ENCODE results near the gene TRAP1.
"Not testable (repeated sequence)": the region's sequence is repeated elsewhere in the genome, so short reads cannot be mapped to it uniquely, and the experiment has no call there.

Gene TRAP1

DNA sequence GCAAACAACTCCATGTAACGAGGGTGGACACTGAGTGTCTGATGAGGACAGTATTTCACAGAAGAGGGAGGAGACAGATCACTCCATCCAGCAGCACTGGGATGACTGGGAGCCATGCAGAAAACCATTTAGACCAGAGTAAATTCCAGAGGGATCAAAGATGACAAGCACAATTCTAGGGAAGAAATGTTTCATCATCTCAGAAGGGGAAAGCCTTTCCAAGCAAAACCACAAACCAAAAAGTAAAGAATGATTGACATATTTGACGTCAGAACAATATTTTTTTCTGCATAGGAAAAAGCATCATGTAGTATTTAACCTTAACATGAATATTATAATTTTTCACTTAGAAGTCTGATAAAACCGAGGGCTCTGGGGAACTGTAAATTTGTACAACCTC lies 58.1 kb downstream of the TRAP1 start:
- Histone ChIP-seq H3K4me3 (ENCODE audit: extremely low read depth, insufficient read depth, low read length, poor library complexity, severe bottlenecking) (no peak overlapping the region), H3K4me1 (ENCODE audit: control insufficient read depth, insufficient read depth, low read length, poor library complexity, severe bottlenecking) (no peaks in the 10 kb centered on the region), H3K36me3 (ENCODE audit: control insufficient read depth, insufficient read depth, low read length) (peaks cover 87% of the 10 kb centered on the region), H3K27ac (ENCODE audit: low read depth, low read length, severe bottlenecking) (no peak overlapping the region), H3K9me3 (ENCODE audit: control insufficient read depth, low read length) (no peaks in the 10 kb centered on the region)
- WGBS, 2 experiments (ENCODE audit: insufficient coverage in 2 of 2) = 100% methylated on average over 1 of the region's 3 CpGs

DNA sequence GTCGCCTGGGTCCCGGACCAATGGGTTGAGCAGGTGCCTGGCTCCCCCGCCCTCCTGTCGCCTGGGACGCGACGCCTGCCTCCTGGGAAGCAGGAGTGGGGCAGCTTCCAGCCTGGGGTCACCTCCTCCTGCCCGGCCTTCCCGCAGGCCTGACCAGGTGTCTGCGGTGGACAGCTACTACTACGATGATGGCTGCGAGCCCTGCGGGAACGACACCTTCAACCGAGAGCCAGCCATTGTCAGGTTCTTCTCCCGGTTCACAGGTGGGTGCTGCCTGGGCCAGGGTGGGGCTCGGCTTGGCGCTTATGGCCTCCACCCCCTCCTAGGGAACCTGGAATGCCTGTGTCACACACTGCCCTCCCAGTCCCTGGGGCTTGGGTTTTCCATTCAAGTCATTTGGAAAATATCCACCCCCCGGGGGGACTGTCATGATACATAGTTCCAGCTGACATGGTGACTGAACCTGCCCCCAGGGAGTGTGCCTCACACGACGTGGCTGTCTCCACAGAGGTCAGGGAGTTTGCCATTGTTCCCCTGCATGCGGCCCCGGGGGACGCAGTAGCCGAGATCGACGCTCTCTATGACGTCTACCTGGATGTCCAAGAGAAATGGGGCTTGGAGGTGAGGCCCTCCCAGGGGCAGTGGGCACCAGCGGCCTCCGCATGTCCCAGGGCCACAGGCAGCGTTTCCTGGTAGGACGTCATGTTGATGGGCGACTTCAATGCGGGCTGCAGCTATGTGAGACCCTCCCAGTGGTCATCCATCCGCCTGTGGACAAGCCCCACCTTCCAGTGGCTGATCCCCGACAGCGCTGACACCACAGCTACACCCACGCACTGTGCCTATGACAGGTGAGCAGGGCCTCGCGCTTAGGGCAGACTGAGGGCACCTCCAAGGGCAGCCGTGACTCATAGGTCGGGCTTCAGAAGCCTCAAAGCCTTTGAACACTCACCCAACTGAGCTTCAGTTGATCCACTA lies 60.5 kb downstream of the TRAP1 start:
- peaks cover 84% of the 10 kb centered on the region for H3K36me3 ChIP-seq (ENCODE audit: control insufficient read depth, insufficient read depth, low read length)
- no peaks in the 10 kb centered on the region for H3K9me3 ChIP-seq (ENCODE audit: control insufficient read depth, low read length)
- no peaks in the 10 kb centered on the region for H3K4me1 ChIP-seq (ENCODE audit: control insufficient read depth, insufficient read depth, low read length, poor library complexity, severe bottlenecking)
- WGBS, 2 experiments (ENCODE audit: insufficient coverage in 2 of 2) = 94 to 96% methylated on average over 36 to 38 of the region's 42 CpGs
- H3K4me3 ChIP-seq (ENCODE audit: extremely low read depth, insufficient read depth, low read length, poor library complexity, severe bottlenecking) = no peak overlapping the region
- no peak overlapping the region for H3K27ac ChIP-seq (ENCODE audit: low read depth, low read length, severe bottlenecking)

DNA sequence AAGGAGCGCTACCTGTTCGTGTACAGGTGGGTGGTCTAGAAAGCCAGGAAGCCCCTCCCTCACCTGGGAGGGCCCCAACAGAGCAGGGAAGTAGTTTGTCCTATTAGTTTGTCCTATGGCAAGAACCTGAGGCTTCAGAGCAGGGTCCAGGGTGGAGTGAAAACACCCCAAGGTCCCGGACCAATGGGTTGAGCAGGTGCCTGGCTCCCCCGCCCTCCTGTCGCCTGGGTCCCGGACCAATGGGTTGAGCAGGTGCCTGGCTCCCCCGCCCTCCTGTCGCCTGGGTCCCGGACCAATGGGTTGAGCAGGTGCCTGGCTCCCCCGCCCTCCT lies 61.2 kb downstream of the TRAP1 start:
- peaks cover 81% of the 10 kb centered on the region for H3K36me3 ChIP-seq (ENCODE audit: control insufficient read depth, insufficient read depth, low read length)
- WGBS, 2 experiments (ENCODE audit: insufficient coverage in 2 of 2) = 83% methylated on average over 1 of the region's 10 CpGs; no CpG with 5 or more reads in 1 of the 2 experiments
- not testable (repeated sequence) for H3K27ac ChIP-seq (ENCODE audit: low read depth, low read length, severe bottlenecking); H3K4me3 ChIP-seq (ENCODE audit: extremely low read depth, insufficient read depth, low read length, poor library complexity, severe bottlenecking); H3K9me3 ChIP-seq (ENCODE audit: control insufficient read depth, low read length); H3K4me1 ChIP-seq (ENCODE audit: control insufficient read depth, insufficient read depth, low read length, poor library complexity, severe bottlenecking)

DNA sequence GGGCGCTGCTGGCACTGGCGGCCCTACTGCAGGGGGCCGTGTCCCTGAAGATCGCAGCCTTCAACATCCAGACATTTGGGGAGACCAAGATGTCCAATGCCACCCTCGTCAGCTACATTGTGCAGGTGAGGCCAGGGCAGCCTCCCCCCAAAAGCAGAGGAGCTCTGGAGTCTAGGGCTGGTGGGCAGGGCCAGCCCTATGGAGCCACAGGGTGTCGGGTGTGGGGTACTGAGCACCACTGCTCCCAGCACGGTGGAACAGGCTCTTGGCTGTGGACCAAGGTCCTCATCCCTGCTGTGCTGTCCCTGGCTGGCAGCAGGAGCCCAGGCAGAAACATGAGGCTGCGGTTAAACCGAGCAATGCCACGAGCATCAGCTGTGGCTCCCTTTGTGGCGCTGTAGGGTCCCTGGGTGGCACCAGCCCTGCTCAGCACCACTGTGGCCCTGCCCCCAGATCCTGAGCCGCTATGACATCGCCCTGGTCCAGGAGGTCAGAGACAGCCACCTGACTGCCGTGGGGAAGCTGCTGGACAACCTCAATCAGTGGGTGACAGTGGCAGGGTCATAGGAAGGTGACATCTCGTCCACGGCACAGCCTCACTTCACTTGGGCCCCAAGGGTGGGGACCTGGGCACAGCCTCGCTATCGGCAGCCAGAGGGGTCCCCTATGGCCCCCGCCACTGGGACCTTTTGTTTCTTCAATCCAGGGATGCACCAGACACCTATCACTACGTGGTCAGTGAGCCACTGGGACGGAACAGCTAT lies 61.7 kb downstream of the TRAP1 start:
- no peak overlapping the region for H3K27ac ChIP-seq (ENCODE audit: low read depth, low read length, severe bottlenecking)
- H3K4me3 ChIP-seq (ENCODE audit: extremely low read depth, insufficient read depth, low read length, poor library complexity, severe bottlenecking) = no peak overlapping the region
- H3K36me3 ChIP-seq (ENCODE audit: control insufficient read depth, insufficient read depth, low read length) = peaks cover 81% of the 10 kb centered on the region
- 94 to 96% methylated on average over 19 to 21 of the region's 21 CpGs for WGBS, 2 experiments (ENCODE audit: insufficient coverage in 2 of 2)
- no peaks in the 10 kb centered on the region for H3K9me3 ChIP-seq (ENCODE audit: control insufficient read depth, low read length)
- no peaks in the 10 kb centered on the region for H3K4me1 ChIP-seq (ENCODE audit: control insufficient read depth, insufficient read depth, low read length, poor library complexity, severe bottlenecking)

DNA sequence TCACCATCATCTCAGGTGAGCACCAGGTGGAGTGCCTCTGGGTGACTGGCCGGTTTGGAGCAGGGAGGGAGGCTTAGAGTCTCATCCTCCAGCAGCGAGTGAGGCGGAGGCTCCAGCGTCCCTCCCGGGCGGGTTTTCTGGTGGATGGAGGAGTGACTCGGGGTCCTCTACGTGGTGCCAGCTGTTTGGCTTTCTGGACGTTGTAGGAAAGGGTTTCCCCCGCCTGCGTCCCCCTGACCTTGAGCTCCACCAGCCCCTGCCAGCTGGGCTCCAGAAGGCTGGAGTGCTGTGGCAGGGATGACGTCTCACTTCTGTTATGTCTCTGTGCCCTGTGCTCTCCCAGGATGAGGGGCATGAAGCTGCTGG lies 62.3 kb downstream of the TRAP1 start:
- Histone ChIP-seq H3K9me3 (ENCODE audit: control insufficient read depth, low read length) (no peaks in the 10 kb centered on the region), H3K4me3 (ENCODE audit: extremely low read depth, insufficient read depth, low read length, poor library complexity, severe bottlenecking) (no peak overlapping the region), H3K4me1 (ENCODE audit: control insufficient read depth, insufficient read depth, low read length, poor library complexity, severe bottlenecking) (no peaks in the 10 kb centered on the region), H3K27ac (ENCODE audit: low read depth, low read length, severe bottlenecking) (no peak overlapping the region), H3K36me3 (ENCODE audit: control insufficient read depth, insufficient read depth, low read length) (peaks cover 75% of the 10 kb centered on the region)
- 87 to 91% methylated on average over 7 to 12 of the region's 12 CpGs for WGBS, 2 experiments (ENCODE audit: insufficient coverage in 2 of 2)

DNA sequence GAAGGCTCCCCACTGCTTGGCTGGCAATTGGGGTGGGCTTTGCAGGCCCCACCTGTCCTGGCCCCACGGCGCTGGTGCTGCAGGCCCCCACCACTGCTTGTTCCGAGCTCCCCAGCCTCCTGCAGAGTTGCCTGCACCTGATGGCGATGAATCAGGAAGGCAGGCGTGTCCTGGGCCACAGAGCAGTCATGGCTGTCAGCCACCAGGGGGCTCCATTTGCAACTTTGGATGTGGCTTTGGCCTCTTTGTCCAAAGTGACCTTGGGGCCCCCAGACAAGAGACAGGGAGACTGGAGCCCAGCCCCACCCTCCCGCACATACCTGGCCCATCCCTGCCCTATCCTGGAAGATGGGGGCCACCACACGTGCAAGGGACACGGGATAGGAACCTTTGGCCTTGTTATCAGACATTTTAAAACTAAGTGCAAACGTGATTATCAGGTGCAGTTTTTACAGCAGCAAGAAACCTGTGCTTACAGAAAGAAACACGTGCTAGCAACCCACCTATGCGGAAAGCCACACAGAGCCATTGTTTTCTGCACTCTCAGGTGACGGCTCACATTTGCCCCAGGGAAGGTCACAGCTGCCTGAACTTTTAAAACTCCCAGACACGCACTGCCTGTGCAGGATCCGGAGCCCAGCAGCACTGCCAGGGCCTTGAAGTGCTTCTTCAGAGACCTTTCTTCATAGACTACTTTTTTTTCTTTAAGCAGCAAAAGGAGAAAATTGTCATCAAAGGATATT lies 62.9 kb downstream of the TRAP1 start, which contains the start of gene DNASE1:
Gene DNASE1, plus strand, starts transcription at position 443 of the 743 bp plus-strand sequence. CDS start 683 bp downstream, outside the sequence.
- peaks cover 69% of the 10 kb centered on the region for H3K36me3 ChIP-seq (ENCODE audit: control insufficient read depth, insufficient read depth, low read length)
- no peaks in the 10 kb centered on the region for H3K9me3 ChIP-seq (ENCODE audit: control insufficient read depth, low read length)
- WGBS, 2 experiments (ENCODE audit: insufficient coverage in 2 of 2) = 67 to 73% methylated on average over 12 to 14 of the region's 14 CpGs
- no peak within 1 kb of the TSS for H3K4me3 ChIP-seq (ENCODE audit: extremely low read depth, insufficient read depth, low read length, poor library complexity, severe bottlenecking)
- H3K4me1 ChIP-seq (ENCODE audit: control insufficient read depth, insufficient read depth, low read length, poor library complexity, severe bottlenecking) = no peaks in the 10 kb centered on the region
- no peak within 1 kb of the TSS for H3K27ac ChIP-seq (ENCODE audit: low read depth, low read length, severe bottlenecking)

DNA sequence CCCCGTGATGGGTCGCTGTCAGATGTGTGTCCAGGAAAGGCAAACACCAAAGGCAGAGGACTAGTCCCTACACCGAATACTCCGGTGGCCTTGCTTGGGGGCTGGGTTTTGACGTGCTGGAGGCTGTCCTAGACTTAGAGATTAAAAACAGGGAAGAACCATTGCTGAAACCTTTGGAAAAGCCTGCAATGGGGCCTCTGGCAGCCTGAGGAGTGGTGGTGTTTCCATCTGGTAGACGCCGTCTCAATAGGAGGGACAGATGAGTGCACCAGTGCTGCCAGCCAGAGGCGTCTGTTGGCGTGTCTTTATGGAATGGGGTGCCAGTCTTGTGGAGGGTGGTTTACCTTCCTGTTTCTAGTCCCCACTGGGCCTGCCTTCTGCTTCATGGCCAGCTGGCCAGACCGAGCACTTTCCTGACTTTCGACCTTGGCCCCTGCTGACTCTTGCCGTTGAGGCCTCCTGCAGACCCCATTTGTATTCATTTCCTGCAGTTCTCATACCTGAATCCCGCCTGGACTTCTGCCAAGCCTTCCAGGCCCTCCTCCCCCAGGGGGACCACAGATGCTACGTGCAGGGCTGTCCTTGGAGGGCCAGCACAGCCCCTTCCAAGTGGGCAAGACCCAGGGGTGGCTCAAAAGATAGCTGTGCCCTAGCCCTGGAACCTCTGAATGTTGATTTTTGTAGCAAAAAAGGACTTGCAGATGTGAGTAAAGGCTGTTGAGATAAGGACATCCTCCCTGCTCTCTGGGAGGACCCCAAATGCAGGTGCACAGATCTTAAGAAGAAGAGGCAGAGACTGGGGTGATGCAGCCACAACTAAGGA lies 64.7 kb downstream of the TRAP1 start:
- no peak overlapping the region for H3K4me3 ChIP-seq (ENCODE audit: extremely low read depth, insufficient read depth, low read length, poor library complexity, severe bottlenecking)
- H3K9me3 ChIP-seq (ENCODE audit: control insufficient read depth, low read length) = no peaks in the 10 kb centered on the region
- peaks cover 51% of the 10 kb centered on the region for H3K36me3 ChIP-seq (ENCODE audit: control insufficient read depth, insufficient read depth, low read length)
- no peaks in the 10 kb centered on the region for H3K4me1 ChIP-seq (ENCODE audit: control insufficient read depth, insufficient read depth, low read length, poor library complexity, severe bottlenecking)
- no peak overlapping the region for H3K27ac ChIP-seq (ENCODE audit: low read depth, low read length, severe bottlenecking)
- 90 to 91% methylated on average over 9 to 14 of the region's 14 CpGs for WGBS, 2 experiments (ENCODE audit: insufficient coverage in 2 of 2)

DNA sequence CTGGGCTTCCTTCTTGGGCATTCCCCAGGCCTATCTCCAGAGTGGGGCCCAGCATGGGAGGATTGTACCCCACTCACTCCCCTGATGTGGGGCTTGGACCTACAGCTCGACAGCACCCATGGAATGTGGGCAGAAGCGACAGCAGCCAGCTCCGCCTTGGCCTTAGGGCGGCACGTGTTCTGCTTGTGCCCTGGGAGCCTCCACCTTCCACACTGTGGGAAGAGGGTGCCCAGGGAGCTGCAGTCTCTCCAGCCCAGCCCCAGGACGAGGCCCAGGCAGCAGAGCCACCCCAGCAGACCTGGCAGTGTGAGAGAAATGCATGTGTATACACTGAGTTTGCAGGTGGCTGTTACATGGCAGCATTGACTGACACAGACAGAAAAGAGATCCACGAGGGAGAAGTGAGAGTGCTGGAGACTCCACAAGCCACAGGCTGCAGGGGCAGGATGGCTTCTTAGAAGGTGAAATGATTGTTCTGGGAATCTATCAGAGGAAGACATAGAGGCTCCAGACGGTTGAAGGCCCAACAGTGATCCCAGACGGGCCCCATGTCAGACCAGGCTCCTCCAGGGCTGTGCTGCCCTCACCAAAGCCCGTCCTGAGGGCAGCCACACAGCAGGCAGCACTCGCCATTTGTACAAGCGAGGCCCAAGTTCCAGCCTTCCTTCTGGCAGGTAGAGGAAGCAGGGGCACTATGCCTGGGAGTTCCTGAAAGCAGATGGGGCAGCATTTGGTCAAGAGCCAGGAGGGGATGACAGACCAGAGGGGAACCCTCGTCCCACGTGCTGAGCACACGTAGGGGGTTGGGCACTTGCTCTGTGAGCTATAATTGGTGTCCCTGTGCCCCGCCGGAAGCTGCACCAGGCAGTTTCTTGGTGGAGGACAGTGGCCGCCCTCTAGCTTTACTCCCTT lies 65.6 kb downstream of the TRAP1 start:
- no peaks in the 10 kb centered on the region for H3K9me3 ChIP-seq (ENCODE audit: control insufficient read depth, low read length)
- H3K27ac ChIP-seq (ENCODE audit: low read depth, low read length, severe bottlenecking) = no peak overlapping the region
- WGBS, 2 experiments (ENCODE audit: insufficient coverage in 2 of 2) = 87 to 88% methylated on average over 14 to 17 of the region's 18 CpGs
- H3K36me3 ChIP-seq (ENCODE audit: control insufficient read depth, insufficient read depth, low read length) = peaks cover 43% of the 10 kb centered on the region
- H3K4me1 ChIP-seq (ENCODE audit: control insufficient read depth, insufficient read depth, low read length, poor library complexity, severe bottlenecking) = no peaks in the 10 kb centered on the region
- H3K4me3 ChIP-seq (ENCODE audit: extremely low read depth, insufficient read depth, low read length, poor library complexity, severe bottlenecking) = no peak overlapping the region

DNA sequence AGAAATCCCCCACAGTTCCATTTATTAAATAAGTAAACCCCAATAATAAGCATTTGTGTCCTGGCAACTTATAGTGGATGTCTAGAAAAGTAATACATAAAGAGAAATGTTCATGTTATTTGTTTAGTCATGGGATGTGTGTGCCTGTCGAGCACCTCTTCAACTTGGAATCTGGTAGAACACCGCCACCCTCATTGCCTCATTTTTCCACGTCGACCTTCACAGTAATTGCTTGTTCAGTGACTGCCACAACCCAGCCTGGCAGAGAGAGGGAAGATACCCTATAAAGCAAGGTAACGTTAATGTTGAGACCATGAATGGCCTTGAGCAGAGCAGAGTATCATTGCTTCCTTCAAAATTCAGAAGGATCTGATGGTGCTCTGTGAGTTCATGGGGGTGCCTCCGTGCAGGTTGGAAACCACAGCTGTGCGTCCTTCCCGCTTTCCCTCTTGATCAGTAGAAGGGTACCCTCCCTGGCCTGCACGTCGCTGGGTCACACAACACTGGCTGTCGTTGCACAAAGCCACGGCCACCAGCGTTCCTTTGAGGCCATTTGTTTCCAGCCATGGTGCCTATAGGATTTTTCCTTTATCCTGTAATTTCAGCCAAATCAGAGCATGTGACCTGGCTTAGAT lies 66.6 kb downstream of the TRAP1 start:
- Histone ChIP-seq H3K36me3 (ENCODE audit: control insufficient read depth, insufficient read depth, low read length) (peaks cover 39% of the 10 kb centered on the region), H3K9me3 (ENCODE audit: control insufficient read depth, low read length) (no peaks in the 10 kb centered on the region), H3K4me1 (ENCODE audit: control insufficient read depth, insufficient read depth, low read length, poor library complexity, severe bottlenecking) (peaks cover 6% of the 10 kb centered on the region), H3K27ac (ENCODE audit: low read depth, low read length, severe bottlenecking) (no peak overlapping the region), H3K4me3 (ENCODE audit: extremely low read depth, insufficient read depth, low read length, poor library complexity, severe bottlenecking) (no peak overlapping the region)
- 93 to 94% methylated on average over 9 to 13 of the region's 13 CpGs for WGBS, 2 experiments (ENCODE audit: insufficient coverage in 2 of 2)

All from mesodermal cell (in vitro differentiated cells).